Measurements from ENCODE around the gene ELAVL1. TPM values are rescaled to one million over a fixed set of nuclear protein-coding genes. Genes with fewer than 3 reads are reported as not detected.
"Not testable (repeated sequence)": the region's sequence is repeated elsewhere in the genome, so short reads cannot be mapped to it uniquely, and the experiment has no call there.

Gene ELAVL1
- polyA plus RNA-seq, 2 donors = 6.5 to 25.8 TPM

- Histone ChIP-seq H3K27ac (ENCODE audit: low read depth in 2 of 2, low read length in 1 of 2) (no peak overlapping the region), H3K9me3 (ENCODE audit: control insufficient read depth in 2 of 2, insufficient read depth in 1 of 2, low read depth in 1 of 2, low read length in 1 of 2) (peaks cover 0 to 2% of the 10 kb centered on the region in 2 donors), H3K4me3 (ENCODE audit: low read depth in 1 of 2, low read length in 2 of 2) (no peak overlapping the region), H3K36me3 (ENCODE audit: control insufficient read depth in 2 of 2, insufficient read depth in 2 of 2, low read length in 1 of 2) (peaks cover 22 to 47% of the 10 kb centered on the region in 2 donors), H3K4me1 (ENCODE audit: control insufficient read depth in 2 of 2, insufficient read depth in 2 of 2, low read length in 1 of 2) (peaks cover 0 to 3% of the 10 kb centered on the region in 2 donors), H3K27me3 (ENCODE audit: control insufficient read depth in 1 of 2, insufficient read depth in 2 of 2, low read length in 2 of 2) (no peaks in the 10 kb centered on the region)
- 87% methylated on average over 53 to 55 of the region's 55 CpGs for WGBS, 2 donors
Measured at GRCh38 chr19:7933828-7934725, 71.4 kb downstream of the ELAVL1 start.

- WGBS, 2 donors = 88 to 90% methylated on average over 14 of the region's 14 CpGs
- Histone ChIP-seq H3K27me3 (ENCODE audit: control insufficient read depth in 1 of 2, insufficient read depth in 2 of 2, low read length in 2 of 2) (no peaks in the 10 kb centered on the region), H3K9me3 (ENCODE audit: control insufficient read depth in 2 of 2, insufficient read depth in 1 of 2, low read depth in 1 of 2, low read length in 1 of 2) (peaks cover 0 to 2% of the 10 kb centered on the region in 2 donors), H3K4me1 (ENCODE audit: control insufficient read depth in 2 of 2, insufficient read depth in 2 of 2, low read length in 1 of 2) (peaks cover 0 to 3% of the 10 kb centered on the region in 2 donors), H3K36me3 (ENCODE audit: control insufficient read depth in 2 of 2, insufficient read depth in 2 of 2, low read length in 1 of 2) (peaks cover 22 to 47% of the 10 kb centered on the region in 2 donors), H3K27ac (ENCODE audit: low read depth in 2 of 2, low read length in 1 of 2) (no peak overlapping the region), H3K4me3 (ENCODE audit: low read depth in 1 of 2, low read length in 2 of 2) (no peak overlapping the region)
Measured at GRCh38 chr19:7933411-7933810, 72.0 kb downstream of the ELAVL1 start.

- 91 to 93% methylated on average over 10 of the region's 10 CpGs for WGBS, 2 donors
Measured at GRCh38 chr19:7932930-7933300, 72.5 kb downstream of the ELAVL1 start.

GRCh38 chr19:7932276-7932929, 73.0 kb downstream of the ELAVL1 start:
- 90 to 91% methylated on average over 29 to 32 of the region's 32 CpGs for WGBS, 2 donors
- peaks cover 22 to 46% of the 10 kb centered on the region in 2 donors for H3K36me3 ChIP-seq (ENCODE audit: control insufficient read depth in 2 of 2, insufficient read depth in 2 of 2, low read length in 1 of 2)

More at GRCh38 chr19:7932930-7933300, 72.5 kb downstream of the ELAVL1 start:
- Histone ChIP-seq H3K4me1 (ENCODE audit: control insufficient read depth in 2 of 2, insufficient read depth in 2 of 2, low read length in 1 of 2) (peaks cover 2 to 3% of the 10 kb centered on the region in 2 donors), H3K27ac (ENCODE audit: low read depth in 2 of 2, low read length in 1 of 2) (no peak overlapping the region), H3K27me3 (ENCODE audit: control insufficient read depth in 1 of 2, insufficient read depth in 2 of 2, low read length in 2 of 2) (no peaks in the 10 kb centered on the region), H3K36me3 (ENCODE audit: control insufficient read depth in 2 of 2, insufficient read depth in 2 of 2, low read length in 1 of 2) (peaks cover 22 to 47% of the 10 kb centered on the region in 2 donors), H3K4me3 (ENCODE audit: low read depth in 1 of 2, low read length in 2 of 2) (no peak overlapping the region), H3K9me3 (ENCODE audit: control insufficient read depth in 2 of 2, insufficient read depth in 1 of 2, low read depth in 1 of 2, low read length in 1 of 2) (peaks cover 0 to 2% of the 10 kb centered on the region in 2 donors)

GRCh38 chr19:7931221-7932061, 74.0 kb downstream of the ELAVL1 start:
- Histone ChIP-seq H3K4me1 (ENCODE audit: control insufficient read depth in 2 of 2, insufficient read depth in 2 of 2, low read length in 1 of 2) (peaks cover 3 to 6% of the 10 kb centered on the region in 2 donors), H3K27ac (ENCODE audit: low read depth in 2 of 2, low read length in 1 of 2) (peak overlapping the region; percentile 47 to 61)

More at GRCh38 chr19:7932276-7932929, 73.0 kb downstream of the ELAVL1 start:
- Histone ChIP-seq H3K27ac (ENCODE audit: low read depth in 2 of 2, low read length in 1 of 2) (no peak overlapping the region), H3K9me3 (ENCODE audit: control insufficient read depth in 2 of 2, insufficient read depth in 1 of 2, low read depth in 1 of 2, low read length in 1 of 2) (peaks cover 0 to 2% of the 10 kb centered on the region in 2 donors), H3K27me3 (ENCODE audit: control insufficient read depth in 1 of 2, insufficient read depth in 2 of 2, low read length in 2 of 2) (no peaks in the 10 kb centered on the region), H3K4me3 (ENCODE audit: low read depth in 1 of 2, low read length in 2 of 2) (no peak overlapping the region), H3K4me1 (ENCODE audit: control insufficient read depth in 2 of 2, insufficient read depth in 2 of 2, low read length in 1 of 2) (peaks cover 3 to 6% of the 10 kb centered on the region in 2 donors)

GRCh38 chr19:7930765-7931164, 74.7 kb downstream of the ELAVL1 start:
- H3K36me3 ChIP-seq (ENCODE audit: control insufficient read depth in 2 of 2, insufficient read depth in 2 of 2, low read length in 1 of 2) = peaks cover 22 to 45% of the 10 kb centered on the region in 2 donors
- H3K27ac ChIP-seq (ENCODE audit: low read depth in 2 of 2, low read length in 1 of 2) = peak overlapping the region; percentile 44 to 61
- no peaks in the 10 kb centered on the region for H3K27me3 ChIP-seq (ENCODE audit: control insufficient read depth in 1 of 2, insufficient read depth in 2 of 2, low read length in 2 of 2)
- peaks cover 0 to 2% of the 10 kb centered on the region in 2 donors for H3K9me3 ChIP-seq (ENCODE audit: control insufficient read depth in 2 of 2, insufficient read depth in 1 of 2, low read depth in 1 of 2, low read length in 1 of 2)
- H3K4me3 ChIP-seq (ENCODE audit: low read depth in 1 of 2, low read length in 2 of 2) = no peak overlapping the region
- WGBS, 2 donors = 77 to 80% methylated on average over 7 of the region's 7 CpGs
- H3K4me1 ChIP-seq (ENCODE audit: control insufficient read depth in 2 of 2, insufficient read depth in 2 of 2, low read length in 1 of 2) = peaks cover 3 to 8% of the 10 kb centered on the region in 2 donors

More at GRCh38 chr19:7931221-7932061, 74.0 kb downstream of the ELAVL1 start:
- Histone ChIP-seq H3K36me3 (ENCODE audit: control insufficient read depth in 2 of 2, insufficient read depth in 2 of 2, low read length in 1 of 2) (peaks cover 22 to 45% of the 10 kb centered on the region in 2 donors), H3K4me3 (ENCODE audit: low read depth in 1 of 2, low read length in 2 of 2) (no peak overlapping the region), H3K27me3 (ENCODE audit: control insufficient read depth in 1 of 2, insufficient read depth in 2 of 2, low read length in 2 of 2) (no peaks in the 10 kb centered on the region), H3K9me3 (ENCODE audit: control insufficient read depth in 2 of 2, insufficient read depth in 1 of 2, low read depth in 1 of 2, low read length in 1 of 2) (peaks cover 0 to 2% of the 10 kb centered on the region in 2 donors)
- 83 to 88% methylated on average over 34 to 36 of the region's 36 CpGs for WGBS, 2 donors

GRCh38 chr19:7930030-7930429, 75.4 kb downstream of the ELAVL1 start:
- not testable (repeated sequence) for H3K27me3 ChIP-seq (ENCODE audit: control insufficient read depth in 1 of 2, insufficient read depth in 2 of 2, low read length in 2 of 2); H3K4me3 ChIP-seq (ENCODE audit: low read depth in 1 of 2, low read length in 2 of 2); H3K9me3 ChIP-seq (ENCODE audit: control insufficient read depth in 2 of 2, insufficient read depth in 1 of 2, low read depth in 1 of 2, low read length in 1 of 2)
- Histone ChIP-seq H3K4me1 (ENCODE audit: control insufficient read depth in 2 of 2, insufficient read depth in 2 of 2, low read length in 1 of 2) (peaks cover 8 to 12% of the 10 kb centered on the region in 2 donors), H3K27ac (ENCODE audit: low read depth in 2 of 2, low read length in 1 of 2) (peak overlapping the region; percentile 11 to 44), H3K36me3 (ENCODE audit: control insufficient read depth in 2 of 2, insufficient read depth in 2 of 2, low read length in 1 of 2) (peaks cover 17 to 39% of the 10 kb centered on the region in 2 donors)
- 74 to 86% methylated on average over 9 to 11 of the region's 11 CpGs for WGBS, 2 donors

- H3K27me3 ChIP-seq (ENCODE audit: control insufficient read depth in 1 of 2, insufficient read depth in 2 of 2, low read length in 2 of 2) = no peaks in the 10 kb centered on the region
- peaks cover 17 to 34% of the 10 kb centered on the region in 2 donors for H3K36me3 ChIP-seq (ENCODE audit: control insufficient read depth in 2 of 2, insufficient read depth in 2 of 2, low read length in 1 of 2)
- H3K27ac ChIP-seq (ENCODE audit: low read depth in 2 of 2, low read length in 1 of 2) = peak overlapping the region; percentile 61 to 92
- no peak overlapping the region for H3K4me3 ChIP-seq (ENCODE audit: low read depth in 1 of 2, low read length in 2 of 2)
- H3K9me3 ChIP-seq (ENCODE audit: control insufficient read depth in 2 of 2, insufficient read depth in 1 of 2, low read depth in 1 of 2, low read length in 1 of 2) = peaks cover 0 to 2% of the 10 kb centered on the region in 2 donors
- WGBS, 2 donors = 32 to 46% methylated on average over 24 of the region's 24 CpGs
- peaks cover 8 to 12% of the 10 kb centered on the region in 2 donors for H3K4me1 ChIP-seq (ENCODE audit: control insufficient read depth in 2 of 2, insufficient read depth in 2 of 2, low read length in 1 of 2)
Measured at GRCh38 chr19:7928741-7929701, 76.4 kb downstream of the ELAVL1 start.

Data from esophagus (tissue), 2 donors.